Erythroblast (primary cell): ENCODE data around the gene ZNF786.
"Not testable (repeated sequence)": the region's sequence is repeated elsewhere in the genome, so short reads cannot be mapped to it uniquely, and the experiment has no call there.

ENCODE experiments used
- DNase-seq, 2 experiments: peaks; one replicate each; lab custom pipeline; 2025; lab: John Stamatoyannopoulos, UW
- GATA1 ChIP-seq: IDR thresholded peaks from 2 replicates; pipeline ENCODE4 v1.6.1; 2011; ENCODE audit warnings: low read depth, mild to moderate bottlenecking, control low read depth, low read length, moderate library complexity
- POLR2A ChIP-seq: IDR thresholded peaks from 2 replicates; pipeline ENCODE4 v1.6.1; 2011; ENCODE audit warnings: mild to moderate bottlenecking, low read length

The ZNF786 gene

GRCh38 chr7:149100821-149101220, 10.3 kb upstream of the ZNF786 start:
- TF ChIP-seq POLR2A (no peak), GATA1 (no peak)
- DNase-seq, result no peak

- TF ChIP-seq GATA1 (no peak), POLR2A (no peak)
Observed at GRCh38 chr7:149099058-149099457, 8.5 kb upstream of the ZNF786 start.

GRCh38 chr7:149097088-149097487, 6.6 kb upstream of the ZNF786 start:
- DNase-seq, result no peak

More at GRCh38 chr7:149099058-149099457, 8.5 kb upstream of the ZNF786 start:
- DNase-seq, result no peak

GRCh38 chr7:149093228-149093627, 2.7 kb upstream of the ZNF786 start:
- no peak for DNase-seq
- TF ChIP-seq GATA1, result no peak
- no peak for TF ChIP-seq POLR2A

More at GRCh38 chr7:149097088-149097487, 6.6 kb upstream of the ZNF786 start:
- TF ChIP-seq GATA1, result no peak
- no peak for TF ChIP-seq POLR2A

GRCh38 chr7:149092244-149092643, 1.7 kb upstream of the ZNF786 start:
- not testable (repeated sequence) for DNase-seq

- TF ChIP-seq POLR2A, result no peak
- TF ChIP-seq GATA1, result no peak
- no peak for DNase-seq
Observed at GRCh38 chr7:149087376-149087775, 3.1 kb downstream of the ZNF786 start.

GRCh38 chr7:149085866-149086265, 4.7 kb downstream of the ZNF786 start:
- TF ChIP-seq GATA1 (no peak), POLR2A (no peak)
- DNase-seq, result no peak

GRCh38 chr7:149084407-149084806, 6.1 kb downstream of the ZNF786 start:
- DNase-seq, result no peak
- no peak for TF ChIP-seq POLR2A
- no peak for TF ChIP-seq GATA1

- no peak for DNase-seq
- TF ChIP-seq GATA1, result no peak
- no peak for TF ChIP-seq POLR2A
Observed at GRCh38 chr7:149081914-149082313, 8.6 kb downstream of the ZNF786 start.

GRCh38 chr7:149077594-149077993, 12.9 kb downstream of the ZNF786 start:
- TF ChIP-seq GATA1 (no peak), POLR2A (no peak)
- DNase-seq, result no peak

- TF ChIP-seq POLR2A, result no peak
- TF ChIP-seq GATA1, result no peak
Observed at GRCh38 chr7:149075286-149075685, 15.2 kb downstream of the ZNF786 start.

GRCh38 chr7:149074116-149074885, 16.2 kb downstream of the ZNF786 start:
- DNase-seq, result no peak
- TF ChIP-seq POLR2A (no peak), GATA1 (no peak)

More at GRCh38 chr7:149075286-149075685, 15.2 kb downstream of the ZNF786 start:
- no peak for DNase-seq

GRCh38 chr7:149072438-149072775, 18.1 kb downstream of the ZNF786 start:
- DNase-seq, result no peak
- TF ChIP-seq POLR2A, result no peak
- no peak for TF ChIP-seq GATA1

GRCh38 chr7:149071641-149072437, 18.7 kb downstream of the ZNF786 start:
- TF ChIP-seq GATA1 (no peak), POLR2A (no peak)
- DNase-seq, result peak; percentile 32 to 50

GRCh38 chr7:149071182-149071635, 19.3 kb downstream of the ZNF786 start:
- DNase-seq, result no peak
- TF ChIP-seq POLR2A, result no peak
- TF ChIP-seq GATA1, result no peak
